Mesenchymal stem cell (in vitro differentiated cells and primary cell): ENCODE measurements around the gene LIPJ. TPM values are rescaled to one million over a fixed set of nuclear protein-coding genes. Genes with fewer than 3 reads are reported as not detected.

Experiments
- DNase-seq: peaks from one replicate; pipeline ENCODE4 v3.0.0-alpha.2; 2013
- H2AFZ ChIP-seq: one replicate; pipeline ENCODE4 v1.6.1; 2013; ENCODE audit warnings: low read depth, mild to moderate bottlenecking, control low read depth, inconsistent platforms, low read length, moderate library complexity
- H2AK5ac ChIP-seq: 2 replicates; pipeline ENCODE4 v1.6.1; 2013; ENCODE audit warnings: low read length, moderate library complexity, mild to moderate bottlenecking, inconsistent platforms; ENCODE audit not compliant: severe bottlenecking
- H2BK120ac ChIP-seq: one replicate; pipeline ENCODE4 v1.6.1; 2013; ENCODE audit warnings: low read depth, mild to moderate bottlenecking, inconsistent platforms, low read length, moderate library complexity
- H2BK12ac ChIP-seq, 2 experiments: one replicate each; pipeline ENCODE4 v1.6.1; 2013; ENCODE audit warnings: inconsistent platforms in 2 of 2, low read length in 2 of 2, mild to moderate bottlenecking in 2 of 2, moderate library complexity in 2 of 2, control low read depth in 1 of 2
- H2BK15ac ChIP-seq: one replicate; pipeline ENCODE4 v1.6.1; 2013; ENCODE audit warnings: mild to moderate bottlenecking, low read depth, inconsistent platforms; ENCODE audit not compliant: poor library complexity, severe bottlenecking
- H2BK5ac ChIP-seq: 2 replicates; pipeline ENCODE4 v1.6.1; 2013; ENCODE audit warnings: low read depth, mild to moderate bottlenecking, low read length, control low read depth, inconsistent platforms; ENCODE audit not compliant: poor library complexity, severe bottlenecking
- H3K14ac ChIP-seq, 2 experiments: one replicate each; pipeline ENCODE4 v1.6.1; 2013; ENCODE audit warnings: inconsistent platforms in 2 of 2, low read length in 2 of 2, control low read depth in 1 of 2, mild to moderate bottlenecking in 1 of 2, moderate library complexity in 1 of 2
- H3K18ac ChIP-seq, 2 experiments: one replicate each; pipeline ENCODE4 v1.6.1; 2013; ENCODE audit warnings: inconsistent platforms in 2 of 2, low read length in 2 of 2, control low read depth in 1 of 2, low read depth in 1 of 2, mild to moderate bottlenecking in 1 of 2
- H3K23ac ChIP-seq, 2 experiments: one replicate each; pipeline ENCODE4 v1.6.1; 2013; ENCODE audit warnings: inconsistent platforms in 2 of 2, low read length in 2 of 2, mild to moderate bottlenecking in 2 of 2, moderate library complexity in 2 of 2, control low read depth in 1 of 2
- H3K27ac ChIP-seq: 2 replicates; pipeline ENCODE4 v1.5.1; 2013; ENCODE audit warnings: mild to moderate bottlenecking, moderate library complexity, low read length, control low read depth, inconsistent platforms; ENCODE audit not compliant: poor library complexity, severe bottlenecking
- H3K27me3 ChIP-seq, 2 experiments: 2 replicates each; pipeline versions ENCODE4 v1.6.1 to v1.7.0; 2013; ENCODE audit warnings: low read length in 2 of 2, mild to moderate bottlenecking in 2 of 2, moderate library complexity in 2 of 2, control low read depth in 1 of 2, inconsistent platforms in 1 of 2; ENCODE audit not compliant: control insufficient read depth in 1 of 2, insufficient read depth in 1 of 2
- H3K36me3 ChIP-seq, 2 experiments: 2 replicates each; pipeline versions ENCODE4 v1.6.1 to v1.7.0; 2013; ENCODE audit warnings: low read length in 2 of 2, control low read depth in 1 of 2, inconsistent platforms in 1 of 2, low read depth in 1 of 2, mild to moderate bottlenecking in 1 of 2; ENCODE audit not compliant: insufficient read depth in 2 of 2, control insufficient read depth in 1 of 2
- H3K4ac ChIP-seq, 2 experiments: one replicate each; pipeline ENCODE4 v1.6.1; 2013; ENCODE audit warnings: inconsistent platforms in 2 of 2, low read length in 2 of 2, mild to moderate bottlenecking in 2 of 2, moderate library complexity in 2 of 2, control low read depth in 1 of 2, low read depth in 1 of 2
- H3K4me1 ChIP-seq: 2 replicates; pipeline ENCODE4 v1.6.1; 2013; ENCODE audit warnings: low read depth, low read length, control low read depth; ENCODE audit not compliant: control insufficient read depth, insufficient read depth
- H3K4me2 ChIP-seq: 2 replicates; pipeline ENCODE4 v1.6.1; 2013; ENCODE audit warnings: low read length, mild to moderate bottlenecking, inconsistent platforms; ENCODE audit not compliant: poor library complexity, severe bottlenecking
- H3K4me3 ChIP-seq, 2 experiments: 2 replicates each; pipeline versions ENCODE4 v1.5.1 to v1.7.0; 2013; ENCODE audit warnings: low read length in 2 of 2, mild to moderate bottlenecking in 2 of 2, control low read depth in 1 of 2, low read depth in 1 of 2; ENCODE audit not compliant: insufficient read depth in 1 of 2
- H3K79me1 ChIP-seq: replicated peaks from 2 replicates; pipeline ENCODE4 v1.6.1; 2013; ENCODE audit warnings: mild to moderate bottlenecking, control low read depth, low read length, inconsistent platforms; ENCODE audit not compliant: poor library complexity, severe bottlenecking
- H3K9ac ChIP-seq: 2 replicates; pipeline ENCODE4 v1.7.0; 2013; ENCODE audit warnings: mild to moderate bottlenecking, low read length, moderate library complexity
- H3K9me3 ChIP-seq: 2 replicates; pipeline ENCODE4 v1.7.0; 2013; ENCODE audit warnings: mild to moderate bottlenecking, low read length; ENCODE audit not compliant: control insufficient read depth
- H4K8ac ChIP-seq: one replicate; pipeline ENCODE4 v1.6.1; 2013; ENCODE audit warnings: inconsistent platforms, mild to moderate bottlenecking, low read length, moderate library complexity
- H4K91ac ChIP-seq: one replicate; pipeline ENCODE4 v1.6.1; 2013; ENCODE audit warnings: mild to moderate bottlenecking, low read length, inconsistent platforms
- WGBS: methylation state at CpG from one replicate; pipeline ENCODE4 v1.1.7; 2013; ENCODE audit warnings: mixed read lengths; 5-methylcytosine and 5-hydroxymethylcytosine counted together
- polyA plus RNA-seq, 2 experiments: library from polyadenylated mRNA; stranded (reverse); fragments of 200-250 nt; gene quantifications; one replicate each; pipeline ENCODE4 v1.2.3, GENCODE V29; 2013

Gene LIPJ
- not detected for polyA plus RNA-seq (2013, experiment 1 of 2)
- polyA plus RNA-seq (2013, experiment 2 of 2) = not detected

- no peak for DNase-seq
- no peak within 1 kb of the TSS for H3K4ac ChIP-seq
- no peak within 1 kb of the TSS for H2BK15ac ChIP-seq
- H3K4me1 ChIP-seq = peaks cover 8% of the 10 kb centered on the region
- H3K36me3 ChIP-seq = no peaks in the 10 kb centered on the region
- WGBS = 97% methylated on average over 2 of the region's 2 CpGs
- H3K4me2 ChIP-seq = no peak within 1 kb of the TSS
- no peaks in the 10 kb centered on the region for H3K79me1 ChIP-seq
- no peak within 1 kb of the TSS for H2BK12ac ChIP-seq
- no peak within 1 kb of the TSS for H3K27ac ChIP-seq
- H3K18ac ChIP-seq = no peak within 1 kb of the TSS
- no peak within 1 kb of the TSS for H4K8ac ChIP-seq
- H2AFZ ChIP-seq = no peak within 1 kb of the TSS
- H3K14ac ChIP-seq = no peak within 1 kb of the TSS
- H2BK5ac ChIP-seq = no peak within 1 kb of the TSS
- no peak within 1 kb of the TSS for H3K23ac ChIP-seq
- H3K27me3 ChIP-seq = no peaks in the 10 kb centered on the region
- H2AK5ac ChIP-seq = no peak within 1 kb of the TSS
- H2BK120ac ChIP-seq = no peak within 1 kb of the TSS
- no peak within 1 kb of the TSS for H3K9ac ChIP-seq
- H3K9me3 ChIP-seq = no peaks in the 10 kb centered on the region
- no peak within 1 kb of the TSS for H3K4me3 ChIP-seq
- no peak within 1 kb of the TSS for H4K91ac ChIP-seq
Measured at GRCh38 chr10:88586462-88586861, at the start of gene LIPJ. LIPJ (plus strand) TSS chr10:88586762; CDS start chr10:88590688, 3,926 bp downstream.

- Histone ChIP-seq H2BK12ac (no peak overlapping the region), H2BK5ac (no peak overlapping the region), H3K4me2 (no peak overlapping the region), H3K27me3 (no peaks in the 10 kb centered on the region), H3K36me3 (no peaks in the 10 kb centered on the region), H3K79me1 (no peaks in the 10 kb centered on the region), H2BK15ac (no peak overlapping the region), H3K4ac (no peak overlapping the region), H2AFZ (no peak overlapping the region), H3K27ac (no peak overlapping the region), H2AK5ac (no peak overlapping the region), H3K14ac (no peak overlapping the region), H4K91ac (no peak overlapping the region), H3K18ac (no peak overlapping the region), H3K9me3 (no peaks in the 10 kb centered on the region), H3K9ac (no peak overlapping the region), H3K23ac (no peak overlapping the region), H3K4me3 (no peak overlapping the region), H3K4me1 (no peaks in the 10 kb centered on the region), H2BK120ac (no peak overlapping the region), H4K8ac (no peak overlapping the region)
- no peak for DNase-seq
- 100% methylated on average over 1 of the region's 2 CpGs for WGBS
Measured at GRCh38 chr10:88537322-88537721, 49.2 kb upstream of the LIPJ start.

GRCh38 chr10:88538048-88538447 lies 48.5 kb upstream of the LIPJ start:
- Histone ChIP-seq H2AFZ (no peak overlapping the region), H2BK5ac (no peak overlapping the region), H3K23ac (no peak overlapping the region), H4K91ac (no peak overlapping the region), H3K18ac (no peak overlapping the region), H3K9ac (no peak overlapping the region), H3K27ac (no peak overlapping the region), H2BK15ac (no peak overlapping the region), H3K79me1 (no peaks in the 10 kb centered on the region), H3K14ac (no peak overlapping the region), H3K4me2 (no peak overlapping the region), H3K4ac (no peak overlapping the region), H4K8ac (no peak overlapping the region), H3K36me3 (no peaks in the 10 kb centered on the region), H2BK120ac (no peak overlapping the region), H2BK12ac (no peak overlapping the region), H3K9me3 (no peaks in the 10 kb centered on the region), H3K27me3 (no peaks in the 10 kb centered on the region), H3K4me3 (no peak overlapping the region), H2AK5ac (no peak overlapping the region), H3K4me1 (no peaks in the 10 kb centered on the region)
- peak; percentile 86 for DNase-seq
- WGBS = 0% methylated on average over 1 of the region's 2 CpGs

GRCh38 chr10:88540351-88540750 lies 46.2 kb upstream of the LIPJ start:
- H4K91ac ChIP-seq = no peak overlapping the region
- 47% methylated on average over 1 of the region's 1 CpG for WGBS

More at GRCh38 chr10:88540351-88540750, 46.2 kb upstream of the LIPJ start:
- Histone ChIP-seq H3K9ac (no peak overlapping the region), H2AK5ac (no peak overlapping the region), H3K9me3 (no peaks in the 10 kb centered on the region), H3K4ac (no peak overlapping the region), H2BK12ac (no peak overlapping the region), H3K79me1 (no peaks in the 10 kb centered on the region), H2BK5ac (no peak overlapping the region), H2AFZ (no peak overlapping the region), H3K4me3 (no peak overlapping the region), H3K36me3 (no peaks in the 10 kb centered on the region), H3K23ac (no peak overlapping the region), H3K4me2 (no peak overlapping the region), H2BK15ac (no peak overlapping the region), H3K27me3 (no peaks in the 10 kb centered on the region), H3K14ac (no peak overlapping the region), H2BK120ac (no peak overlapping the region), H3K18ac (no peak overlapping the region), H3K4me1 (no peaks in the 10 kb centered on the region), H4K8ac (no peak overlapping the region), H3K27ac (no peak overlapping the region)
- no peak for DNase-seq
